ENCODE measurements around the gene WTIP.
"Not testable (repeated sequence)": the region's sequence is repeated elsewhere in the genome, so short reads cannot be mapped to it uniquely, and the experiment has no call there.

Gene WTIP

DNA sequence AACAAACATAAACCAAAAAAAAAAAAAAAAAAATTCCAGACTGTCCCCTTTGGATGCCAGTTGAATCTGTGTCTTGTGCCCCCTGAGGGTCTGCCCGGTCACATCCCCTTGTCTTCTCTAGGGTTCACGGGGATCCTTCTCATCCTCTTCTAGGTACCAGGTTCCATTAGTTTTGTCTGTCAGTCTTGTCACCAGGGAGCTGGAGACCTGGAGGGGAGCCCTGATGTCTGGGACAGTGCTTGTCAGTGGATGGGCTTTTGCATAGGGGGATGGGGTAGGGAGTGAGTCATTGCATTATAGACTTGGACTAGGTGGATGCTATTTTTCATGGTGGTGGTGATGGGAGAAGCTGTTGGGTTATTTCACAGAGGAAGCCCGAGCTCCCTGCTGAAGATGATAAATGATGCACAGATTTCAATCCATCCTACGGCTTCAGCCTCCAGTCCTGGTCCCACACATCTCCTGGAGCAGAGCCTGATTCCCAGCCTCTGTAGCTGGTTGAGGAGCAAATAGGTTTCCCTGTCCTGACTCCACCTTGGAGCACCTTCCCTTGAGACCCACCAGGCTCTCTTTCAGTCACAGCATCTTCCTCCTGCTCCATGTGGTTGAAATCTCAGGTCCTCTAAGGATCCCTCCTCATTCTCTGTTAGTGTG lies 26.0 kb downstream of the WTIP start:
- H3K4me3 ChIP-seq (ENCODE audit: low read depth in 1 of 2, low read length in 1 of 2) = no peak overlapping the region
- no peak overlapping the region for H3K27ac ChIP-seq
- TF ChIP-seq, protein P1, sequence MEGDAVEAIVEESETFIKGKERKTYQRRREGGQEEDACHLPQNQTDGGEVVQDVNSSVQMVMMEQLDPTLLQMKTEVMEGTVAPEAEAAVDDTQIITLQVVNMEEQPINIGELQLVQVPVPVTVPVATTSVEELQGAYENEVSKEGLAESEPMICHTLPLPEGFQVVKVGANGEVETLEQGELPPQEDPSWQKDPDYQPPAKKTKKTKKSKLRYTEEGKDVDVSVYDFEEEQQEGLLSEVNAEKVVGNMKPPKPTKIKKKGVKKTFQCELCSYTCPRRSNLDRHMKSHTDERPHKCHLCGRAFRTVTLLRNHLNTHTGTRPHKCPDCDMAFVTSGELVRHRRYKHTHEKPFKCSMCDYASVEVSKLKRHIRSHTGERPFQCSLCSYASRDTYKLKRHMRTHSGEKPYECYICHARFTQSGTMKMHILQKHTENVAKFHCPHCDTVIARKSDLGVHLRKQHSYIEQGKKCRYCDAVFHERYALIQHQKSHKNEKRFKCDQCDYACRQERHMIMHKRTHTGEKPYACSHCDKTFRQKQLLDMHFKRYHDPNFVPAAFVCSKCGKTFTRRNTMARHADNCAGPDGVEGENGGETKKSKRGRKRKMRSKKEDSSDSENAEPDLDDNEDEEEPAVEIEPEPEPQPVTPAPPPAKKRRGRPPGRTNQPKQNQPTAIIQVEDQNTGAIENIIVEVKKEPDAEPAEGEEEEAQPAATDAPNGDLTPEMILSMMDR (IDR thresholded peaks at IDR 0.05) = no peak
- no peaks in the 10 kb centered on the region for H3K36me3 ChIP-seq
- H3K4me1 ChIP-seq (ENCODE audit: control insufficient read depth in 1 of 2, insufficient read depth in 1 of 2, low read depth in 1 of 2, low read length in 1 of 2) = no peaks in the 10 kb centered on the region
- no peaks in the 10 kb centered on the region for H3K9me3 ChIP-seq
- H3K27me3 ChIP-seq = no peaks in the 10 kb centered on the region

DNA sequence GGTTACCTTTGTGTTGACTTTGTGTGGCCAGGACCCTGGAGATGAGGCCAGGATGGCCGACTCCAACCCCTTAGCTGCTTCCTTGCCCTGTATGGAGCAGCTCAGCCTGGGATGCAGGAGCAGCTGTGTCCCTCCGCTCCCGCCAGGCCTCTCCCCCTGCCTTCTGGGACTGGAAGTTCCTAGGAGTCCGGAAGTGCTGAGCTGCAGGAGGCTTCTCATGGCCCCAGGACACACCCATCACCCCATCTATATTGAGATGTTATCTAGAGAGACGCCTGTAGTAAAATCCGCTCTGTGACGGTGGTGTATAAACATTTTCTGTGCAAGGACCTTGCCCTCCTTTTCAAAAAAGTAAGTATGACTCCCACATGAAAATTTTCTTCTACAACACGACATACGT lies 27.0 kb downstream of the WTIP start:
- Histone ChIP-seq H3K4me3 (ENCODE audit: low read depth in 1 of 2, low read length in 1 of 2) (no peak overlapping the region), H3K27me3 (no peaks in the 10 kb centered on the region), H3K36me3 (no peaks in the 10 kb centered on the region), H3K27ac (no peak overlapping the region), H3K9me3 (no peaks in the 10 kb centered on the region), H3K4me1 (ENCODE audit: control insufficient read depth in 1 of 2, insufficient read depth in 1 of 2, low read depth in 1 of 2, low read length in 1 of 2) (no peaks in the 10 kb centered on the region)
- TF ChIP-seq, protein P1 (IDR thresholded peaks at IDR 0.05) = no peak

DNA sequence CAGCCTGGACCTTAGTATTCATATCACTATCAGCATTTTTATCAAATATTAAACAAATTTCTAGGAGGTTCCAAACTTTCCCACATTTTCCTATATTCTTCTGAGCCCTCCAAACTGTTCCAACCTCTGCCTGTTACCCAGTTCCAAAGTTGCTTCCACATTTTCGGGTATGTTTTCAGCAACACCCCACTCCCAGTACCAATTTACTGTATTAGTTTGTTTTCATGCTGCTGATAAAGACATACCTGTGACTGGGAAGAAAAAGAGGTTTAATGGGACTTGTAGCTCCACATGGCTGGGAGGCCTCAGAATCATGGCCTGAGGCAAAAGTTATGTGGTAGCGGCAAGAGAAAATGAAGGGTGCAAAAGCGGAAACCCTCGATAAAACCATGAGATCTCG lies 29.3 kb downstream of the WTIP start:
- not testable (repeated sequence) for H3K4me1 ChIP-seq (ENCODE audit: control insufficient read depth in 1 of 2, insufficient read depth in 1 of 2, low read depth in 1 of 2, low read length in 1 of 2); H3K9me3 ChIP-seq; H3K27ac ChIP-seq; H3K27me3 ChIP-seq; H3K36me3 ChIP-seq; H3K4me3 ChIP-seq (ENCODE audit: low read depth in 1 of 2, low read length in 1 of 2)

DNA sequence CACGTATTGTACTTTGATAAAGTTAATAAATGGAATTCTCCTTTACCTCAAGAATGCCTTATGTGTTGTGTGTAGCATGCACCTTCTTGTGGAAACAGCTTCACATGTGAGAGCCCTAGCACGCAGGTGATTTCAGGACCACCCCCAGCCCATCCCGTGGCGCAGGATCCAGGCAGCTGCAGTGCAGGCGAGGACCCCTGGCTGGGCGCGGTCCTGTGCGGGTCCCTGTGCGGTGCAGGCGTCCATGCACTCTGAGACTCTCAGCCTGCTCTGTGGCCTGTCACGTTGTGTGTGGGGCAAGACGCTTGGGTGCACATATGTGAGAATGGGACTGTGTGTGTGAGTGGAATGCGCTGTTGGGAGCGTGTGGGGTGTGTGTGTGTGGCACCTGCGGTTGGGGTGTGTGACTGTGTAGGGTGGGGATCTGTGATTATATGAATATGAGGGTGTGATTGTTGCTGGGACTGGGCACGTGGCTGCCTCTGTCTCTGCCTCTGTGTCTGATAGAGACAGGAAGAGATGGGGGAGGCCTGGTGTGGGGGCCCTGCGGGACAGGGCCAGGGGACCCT lies 30.8 kb downstream of the WTIP start:
- Histone ChIP-seq H3K27ac (no peak overlapping the region), H3K4me1 (ENCODE audit: control insufficient read depth in 1 of 2, insufficient read depth in 1 of 2, low read depth in 1 of 2, low read length in 1 of 2) (no peaks in the 10 kb centered on the region), H3K36me3 (no peaks in the 10 kb centered on the region), H3K4me3 (ENCODE audit: low read depth in 1 of 2, low read length in 1 of 2) (no peak overlapping the region), H3K9me3 (no peaks in the 10 kb centered on the region), H3K27me3 (no peaks in the 10 kb centered on the region)
- TF ChIP-seq, protein P1 (IDR thresholded peaks at IDR 0.05) = no peak

DNA sequence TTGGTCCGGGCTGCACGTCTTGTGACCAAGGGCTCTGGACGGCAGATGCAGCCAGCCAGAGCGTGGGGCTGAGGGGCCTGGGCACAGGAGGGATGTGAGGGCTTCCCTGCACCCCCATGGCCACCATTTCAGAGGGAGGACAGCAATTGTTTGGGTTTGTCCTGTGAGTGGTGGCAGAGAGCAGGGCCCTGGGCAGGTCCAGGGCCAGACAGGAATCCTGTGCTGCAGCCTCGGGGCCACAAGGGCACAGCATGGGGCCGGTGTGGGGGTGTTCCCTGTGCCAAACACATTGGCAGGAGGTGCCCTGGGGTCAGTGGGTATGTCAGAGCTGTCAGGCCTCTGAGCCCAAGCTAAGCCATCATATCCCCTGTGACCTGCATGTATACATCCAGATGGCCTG lies 32.2 kb downstream of the WTIP start:
- H3K4me1 ChIP-seq (ENCODE audit: control insufficient read depth in 1 of 2, insufficient read depth in 1 of 2, low read depth in 1 of 2, low read length in 1 of 2) = no peaks in the 10 kb centered on the region
- no peak overlapping the region for H3K27ac ChIP-seq
- no peaks in the 10 kb centered on the region for H3K36me3 ChIP-seq
- H3K4me3 ChIP-seq (ENCODE audit: low read depth in 1 of 2, low read length in 1 of 2) = no peak overlapping the region
- no peaks in the 10 kb centered on the region for H3K27me3 ChIP-seq
- TF ChIP-seq, protein P1 (IDR thresholded peaks at IDR 0.05) = no peak
- no peaks in the 10 kb centered on the region for H3K9me3 ChIP-seq

DNA sequence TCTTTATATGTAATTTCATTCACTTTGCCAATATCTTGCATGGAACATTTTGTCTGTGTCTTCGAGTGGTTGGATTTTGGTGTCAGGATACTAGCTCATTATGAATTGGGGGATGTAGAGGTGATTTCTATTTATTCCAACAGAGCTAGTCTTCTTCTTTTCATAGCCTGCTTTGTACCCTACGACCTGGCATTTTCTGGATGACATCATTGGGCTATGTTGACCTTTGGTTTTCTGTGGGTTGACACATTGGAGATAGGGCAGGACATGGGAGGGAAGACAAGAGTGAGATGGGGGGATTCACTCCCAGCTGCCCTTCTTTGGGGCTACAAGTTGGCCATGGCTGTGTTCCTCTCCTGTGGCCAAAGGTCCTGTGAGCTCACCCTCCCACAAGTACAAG lies 38.0 kb downstream of the WTIP start:
- no peak overlapping the region for H3K27ac ChIP-seq
- H3K36me3 ChIP-seq = no peaks in the 10 kb centered on the region
- no peak overlapping the region for H3K4me3 ChIP-seq (ENCODE audit: low read depth in 1 of 2, low read length in 1 of 2)
- TF ChIP-seq, protein P1 (IDR thresholded peaks at IDR 0.05) = no peak
- no peaks in the 10 kb centered on the region for H3K9me3 ChIP-seq
- H3K4me1 ChIP-seq (ENCODE audit: control insufficient read depth in 1 of 2, insufficient read depth in 1 of 2, low read depth in 1 of 2, low read length in 1 of 2) = no peaks in the 10 kb centered on the region
- no peaks in the 10 kb centered on the region for H3K27me3 ChIP-seq

Data from neutrophil (primary cell).